Bronchial epithelial cell (primary cell): ENCODE data around the gene ST6GALNAC4. TPM values are rescaled to one million over a fixed set of nuclear protein-coding genes. Genes with fewer than 3 reads are reported as not detected.

Experiments
- DNase-seq: peaks from one replicate; pipeline ENCODE4 v3.0.0-alpha.2; 2010; ENCODE audit warnings: low read depth
- FAIRE-seq: peaks from 2 replicates; lab custom pipeline; 2011; peaks lifted over from hg19 to GRCh38; lab: Jason Lieb, UNC
- H3K27me3 ChIP-seq: 2 replicates; pipeline ENCODE4 v1.5.1; 2011; ENCODE audit warnings: low read length; ENCODE audit not compliant: control insufficient read depth, insufficient read depth
- H3K36me3 ChIP-seq: 2 replicates; pipeline ENCODE4 v1.5.1; 2011; ENCODE audit warnings: low read length; ENCODE audit not compliant: control insufficient read depth, insufficient read depth
- H3K4me3 ChIP-seq: 2 replicates; pipeline ENCODE4 v1.5.1; 2011; ENCODE audit warnings: mild to moderate bottlenecking, low read depth, low read length, control low read depth
- CTCF ChIP-seq: IDR thresholded peaks from 2 replicates; pipeline ENCODE4 v1.5.1; 2011; ENCODE audit warnings: mild to moderate bottlenecking, moderate library complexity, low read length, control low read depth, inconsistent platforms; ENCODE audit not compliant: insufficient read depth, severe bottlenecking
- total RNA-seq: library from RNA; depleted of rRNA; stranded (reverse); fragments of >200 nt; gene quantifications from 2 replicates; pipeline ENCODE4 v1.2.1, GENCODE V29; 2014

Gene ST6GALNAC4
- total RNA-seq, 1 donor from 2014 or later: 21.3 TPM

DNA sequence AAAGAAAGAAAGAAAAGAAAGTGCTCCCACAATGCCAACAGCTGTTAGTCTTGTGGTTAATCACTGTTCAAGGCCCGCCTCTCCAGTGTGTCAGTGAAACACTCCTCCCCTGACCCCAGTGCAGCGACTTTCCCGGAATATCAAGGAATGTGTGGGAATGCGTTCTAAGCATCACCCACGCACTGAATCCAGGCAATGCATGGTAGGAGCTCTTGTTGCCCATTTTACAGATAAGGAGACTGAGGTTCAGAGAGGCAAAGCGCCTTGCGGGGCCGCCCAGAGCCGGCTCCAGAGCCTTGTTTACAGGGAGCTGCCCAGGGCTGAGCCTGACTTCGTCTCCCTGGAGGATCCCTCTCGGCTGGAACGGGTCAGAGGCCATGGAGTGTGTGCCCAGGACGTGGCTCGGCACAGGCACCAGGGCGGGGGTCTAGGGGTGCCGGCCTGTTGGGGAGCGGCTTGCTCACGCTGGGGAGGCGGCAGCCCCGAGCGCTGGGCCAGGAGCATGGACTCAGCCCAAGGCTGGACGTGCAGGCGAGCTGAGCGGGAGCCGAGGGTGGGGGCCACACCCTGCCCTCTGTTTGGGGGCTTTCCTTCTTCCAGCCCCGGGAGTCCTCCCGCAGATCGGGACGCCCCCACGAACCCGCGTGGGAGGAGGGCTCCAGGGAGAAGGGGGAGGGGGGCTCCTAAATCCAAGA is 18.3 kb downstream of the ST6GALNAC4 start:
- FAIRE-seq (no peak), DNase-seq (peak; percentile 46)
- no peak for TF ChIP-seq CTCF
- Histone ChIP-seq H3K36me3 (peaks cover 20% of the 10 kb centered on the region), H3K4me3 (peak overlapping the region; percentile 90), H3K27me3 (no peaks in the 10 kb centered on the region)

DNA sequence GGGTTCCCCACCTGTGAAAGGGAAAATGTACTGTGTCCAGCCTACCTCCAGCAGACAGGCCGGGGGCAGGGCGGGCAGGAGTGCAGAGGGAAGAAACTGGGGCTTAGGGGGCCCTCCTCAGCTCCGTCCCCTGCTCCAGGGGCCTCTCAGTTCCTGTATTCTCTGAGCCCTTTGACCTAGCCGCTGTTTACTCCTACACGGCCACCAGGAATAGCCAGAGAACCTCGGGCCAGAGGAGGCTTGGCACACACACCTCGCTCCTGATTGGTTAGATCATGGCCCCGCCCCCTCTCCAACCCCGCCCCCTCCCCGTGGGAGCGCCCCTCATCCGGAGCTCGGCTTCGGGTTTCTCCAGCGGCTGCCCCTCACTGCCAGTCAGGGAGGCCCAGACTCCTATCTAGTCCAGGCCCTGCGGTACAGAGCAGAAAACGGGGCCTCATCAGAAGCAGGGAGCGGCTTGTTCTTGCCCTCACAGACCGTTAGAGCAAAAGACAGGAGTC is 19.6 kb downstream of the ST6GALNAC4 start:
- Histone ChIP-seq H3K36me3 (peaks cover 28% of the 10 kb centered on the region), H3K27me3 (no peaks in the 10 kb centered on the region), H3K4me3 (no peak overlapping the region)
- DNase-seq (no peak), FAIRE-seq (no peak)
- TF ChIP-seq CTCF: no peak

DNA sequence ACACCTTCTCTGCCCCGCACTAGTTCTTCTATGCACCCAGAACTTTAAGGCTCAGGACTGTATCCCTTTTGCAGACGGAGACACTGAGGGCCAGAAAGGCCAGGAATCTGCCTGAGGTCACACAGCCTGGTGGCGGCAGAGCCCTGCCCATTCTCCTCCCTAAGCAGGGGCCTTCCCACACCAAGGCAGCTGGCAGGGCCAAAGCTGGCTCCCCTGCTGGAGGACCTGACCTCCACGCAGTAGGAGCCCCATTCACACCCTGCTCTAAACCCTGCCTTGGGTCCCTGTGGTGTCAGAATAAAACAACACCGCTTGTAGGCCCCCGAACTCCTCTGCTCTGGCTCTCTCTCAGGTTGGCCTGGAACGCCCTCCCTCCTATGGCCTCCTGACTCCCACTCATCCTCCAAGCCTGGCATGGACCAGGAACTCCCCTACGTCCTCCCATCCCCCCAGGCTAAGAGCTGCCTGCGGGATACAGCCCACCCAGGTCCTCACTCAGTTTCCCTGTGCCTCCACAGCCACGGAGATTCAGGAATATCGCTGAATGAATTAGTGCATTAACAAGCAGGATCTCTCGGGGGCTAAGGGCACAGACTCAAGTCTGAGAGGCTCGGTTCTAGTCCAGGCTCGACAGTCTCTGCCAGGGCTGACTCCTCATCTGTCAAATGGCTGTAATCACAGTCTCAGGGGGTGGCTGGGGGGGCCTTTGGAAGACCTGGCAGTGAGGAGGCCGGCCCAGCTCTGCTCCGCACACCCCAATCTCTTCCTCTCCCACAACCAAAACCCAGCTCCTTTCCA is 20.2 kb downstream of the ST6GALNAC4 start:
- no peak for TF ChIP-seq CTCF
- H3K27me3 ChIP-seq: no peaks in the 10 kb centered on the region
- H3K4me3 ChIP-seq: no peak overlapping the region
- DNase-seq (no peak), FAIRE-seq (no peak)
- peaks cover 28% of the 10 kb centered on the region for H3K36me3 ChIP-seq

- DNase-seq: no peak
- Histone ChIP-seq H3K36me3 (peaks cover 30% of the 10 kb centered on the region), H3K27me3 (no peaks in the 10 kb centered on the region), H3K4me3 (no peak overlapping the region)
- no peak for FAIRE-seq
- no peak for TF ChIP-seq CTCF
Observed at GRCh38 chr9:127895811-127896210, 21.0 kb downstream of the ST6GALNAC4 start.

DNA sequence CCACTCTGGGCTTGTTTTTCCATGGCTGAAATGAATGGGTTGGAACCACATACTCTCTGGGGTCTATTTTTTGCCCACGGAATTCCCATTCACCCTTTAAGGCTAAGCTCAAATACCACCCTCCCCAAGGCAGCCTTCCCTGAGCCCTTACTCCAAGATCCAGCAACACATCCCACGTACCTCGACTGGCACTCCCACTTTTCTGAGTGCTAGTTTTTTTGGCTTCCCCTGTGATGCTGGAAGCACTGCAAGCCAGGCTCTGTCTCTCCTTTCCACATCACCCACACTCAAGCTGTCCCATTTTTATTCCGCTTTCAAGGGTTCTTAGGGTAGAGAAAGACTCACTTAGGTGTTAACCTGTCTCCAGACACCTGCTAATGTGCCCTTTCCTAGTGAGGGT is 23.4 kb downstream of the ST6GALNAC4 start:
- FAIRE-seq: no peak
- H3K36me3 ChIP-seq: peaks cover 39% of the 10 kb centered on the region
- no peak overlapping the region for H3K4me3 ChIP-seq
- no peaks in the 10 kb centered on the region for H3K27me3 ChIP-seq
- TF ChIP-seq CTCF: no peak
- no peak for DNase-seq
